SK-N-SH (cell line): ENCODE data around the gene BRINP2.

Source experiments
- FOXM1 ChIP-seq: IDR thresholded peaks from 2 replicates; pipeline ENCODE4 v1.4.0; 2012; ENCODE audit warnings: low read depth, mild to moderate bottlenecking
- RAD21 ChIP-seq: IDR thresholded peaks from 2 replicates; pipeline ENCODE4 v1.6.1; 2012; ENCODE audit warnings: mild to moderate bottlenecking, low read length
- TF ChIP-seq, protein P1 (sequence below): fragments of 200-600 bp; sonication (generic); IDR thresholded peaks from 2 replicates; pipeline ENCODE4 v1.6.1; 2017; ENCODE audit warnings: antibody characterized with exemption, mild to moderate bottlenecking, moderate library complexity
- TF ChIP-seq, protein P2 (sequence below): IDR thresholded peaks from 2 replicates; pipeline ENCODE4; 2012
- TF ChIP-seq, protein P3 (sequence below): IDR thresholded peaks from 2 replicates; pipeline ENCODE4 v1.4.0; 2012; ENCODE audit warnings: low read depth, borderline replicate concordance
- TF ChIP-seq, protein P4 (sequence below): IDR thresholded peaks from 2 replicates; pipeline ENCODE4 v1.6.1; 2012; ENCODE audit warnings: mild to moderate bottlenecking, low read depth, low read length, moderate library complexity

DNA sequence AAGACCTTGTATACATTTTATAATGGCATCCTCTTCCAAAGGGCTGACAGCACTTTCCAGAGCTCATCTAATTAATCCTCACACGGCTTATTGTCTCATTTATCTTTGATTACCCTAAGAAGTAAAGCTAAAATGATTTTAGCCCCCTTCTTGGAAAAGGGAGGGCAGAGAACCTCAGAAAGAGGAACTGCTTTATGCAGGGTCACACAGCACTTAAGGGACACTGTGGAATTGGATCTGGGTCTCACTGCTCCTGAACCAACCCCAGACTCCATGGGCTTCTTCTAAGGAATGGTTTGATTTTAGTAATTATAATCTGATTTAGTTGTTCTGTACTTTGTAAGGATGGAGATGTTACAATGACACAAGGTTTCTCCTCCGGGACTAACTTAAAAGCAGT lies 3.2 kb downstream of the BRINP2 start:
- TF ChIP-seq, protein P1, sequence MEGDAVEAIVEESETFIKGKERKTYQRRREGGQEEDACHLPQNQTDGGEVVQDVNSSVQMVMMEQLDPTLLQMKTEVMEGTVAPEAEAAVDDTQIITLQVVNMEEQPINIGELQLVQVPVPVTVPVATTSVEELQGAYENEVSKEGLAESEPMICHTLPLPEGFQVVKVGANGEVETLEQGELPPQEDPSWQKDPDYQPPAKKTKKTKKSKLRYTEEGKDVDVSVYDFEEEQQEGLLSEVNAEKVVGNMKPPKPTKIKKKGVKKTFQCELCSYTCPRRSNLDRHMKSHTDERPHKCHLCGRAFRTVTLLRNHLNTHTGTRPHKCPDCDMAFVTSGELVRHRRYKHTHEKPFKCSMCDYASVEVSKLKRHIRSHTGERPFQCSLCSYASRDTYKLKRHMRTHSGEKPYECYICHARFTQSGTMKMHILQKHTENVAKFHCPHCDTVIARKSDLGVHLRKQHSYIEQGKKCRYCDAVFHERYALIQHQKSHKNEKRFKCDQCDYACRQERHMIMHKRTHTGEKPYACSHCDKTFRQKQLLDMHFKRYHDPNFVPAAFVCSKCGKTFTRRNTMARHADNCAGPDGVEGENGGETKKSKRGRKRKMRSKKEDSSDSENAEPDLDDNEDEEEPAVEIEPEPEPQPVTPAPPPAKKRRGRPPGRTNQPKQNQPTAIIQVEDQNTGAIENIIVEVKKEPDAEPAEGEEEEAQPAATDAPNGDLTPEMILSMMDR, result no peak
- TF ChIP-seq, protein P2, sequence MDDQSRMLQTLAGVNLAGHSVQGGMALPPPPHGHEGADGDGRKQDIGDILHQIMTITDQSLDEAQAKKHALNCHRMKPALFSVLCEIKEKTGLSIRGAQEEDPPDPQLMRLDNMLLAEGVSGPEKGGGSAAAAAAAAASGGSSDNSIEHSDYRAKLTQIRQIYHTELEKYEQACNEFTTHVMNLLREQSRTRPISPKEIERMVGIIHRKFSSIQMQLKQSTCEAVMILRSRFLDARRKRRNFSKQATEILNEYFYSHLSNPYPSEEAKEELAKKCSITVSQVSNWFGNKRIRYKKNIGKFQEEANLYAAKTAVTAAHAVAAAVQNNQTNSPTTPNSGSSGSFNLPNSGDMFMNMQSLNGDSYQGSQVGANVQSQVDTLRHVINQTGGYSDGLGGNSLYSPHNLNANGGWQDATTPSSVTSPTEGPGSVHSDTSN, result no peak
- TF ChIP-seq, protein P3, sequence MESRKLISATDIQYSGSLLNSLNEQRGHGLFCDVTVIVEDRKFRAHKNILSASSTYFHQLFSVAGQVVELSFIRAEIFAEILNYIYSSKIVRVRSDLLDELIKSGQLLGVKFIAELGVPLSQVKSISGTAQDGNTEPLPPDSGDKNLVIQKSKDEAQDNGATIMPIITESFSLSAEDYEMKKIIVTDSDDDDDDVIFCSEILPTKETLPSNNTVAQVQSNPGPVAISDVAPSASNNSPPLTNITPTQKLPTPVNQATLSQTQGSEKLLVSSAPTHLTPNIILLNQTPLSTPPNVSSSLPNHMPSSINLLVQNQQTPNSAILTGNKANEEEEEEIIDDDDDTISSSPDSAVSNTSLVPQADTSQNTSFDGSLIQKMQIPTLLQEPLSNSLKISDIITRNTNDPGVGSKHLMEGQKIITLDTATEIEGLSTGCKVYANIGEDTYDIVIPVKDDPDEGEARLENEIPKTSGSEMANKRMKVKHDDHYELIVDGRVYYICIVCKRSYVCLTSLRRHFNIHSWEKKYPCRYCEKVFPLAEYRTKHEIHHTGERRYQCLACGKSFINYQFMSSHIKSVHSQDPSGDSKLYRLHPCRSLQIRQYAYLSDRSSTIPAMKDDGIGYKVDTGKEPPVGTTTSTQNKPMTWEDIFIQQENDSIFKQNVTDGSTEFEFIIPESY, result no peak
- TF ChIP-seq, protein P4, sequence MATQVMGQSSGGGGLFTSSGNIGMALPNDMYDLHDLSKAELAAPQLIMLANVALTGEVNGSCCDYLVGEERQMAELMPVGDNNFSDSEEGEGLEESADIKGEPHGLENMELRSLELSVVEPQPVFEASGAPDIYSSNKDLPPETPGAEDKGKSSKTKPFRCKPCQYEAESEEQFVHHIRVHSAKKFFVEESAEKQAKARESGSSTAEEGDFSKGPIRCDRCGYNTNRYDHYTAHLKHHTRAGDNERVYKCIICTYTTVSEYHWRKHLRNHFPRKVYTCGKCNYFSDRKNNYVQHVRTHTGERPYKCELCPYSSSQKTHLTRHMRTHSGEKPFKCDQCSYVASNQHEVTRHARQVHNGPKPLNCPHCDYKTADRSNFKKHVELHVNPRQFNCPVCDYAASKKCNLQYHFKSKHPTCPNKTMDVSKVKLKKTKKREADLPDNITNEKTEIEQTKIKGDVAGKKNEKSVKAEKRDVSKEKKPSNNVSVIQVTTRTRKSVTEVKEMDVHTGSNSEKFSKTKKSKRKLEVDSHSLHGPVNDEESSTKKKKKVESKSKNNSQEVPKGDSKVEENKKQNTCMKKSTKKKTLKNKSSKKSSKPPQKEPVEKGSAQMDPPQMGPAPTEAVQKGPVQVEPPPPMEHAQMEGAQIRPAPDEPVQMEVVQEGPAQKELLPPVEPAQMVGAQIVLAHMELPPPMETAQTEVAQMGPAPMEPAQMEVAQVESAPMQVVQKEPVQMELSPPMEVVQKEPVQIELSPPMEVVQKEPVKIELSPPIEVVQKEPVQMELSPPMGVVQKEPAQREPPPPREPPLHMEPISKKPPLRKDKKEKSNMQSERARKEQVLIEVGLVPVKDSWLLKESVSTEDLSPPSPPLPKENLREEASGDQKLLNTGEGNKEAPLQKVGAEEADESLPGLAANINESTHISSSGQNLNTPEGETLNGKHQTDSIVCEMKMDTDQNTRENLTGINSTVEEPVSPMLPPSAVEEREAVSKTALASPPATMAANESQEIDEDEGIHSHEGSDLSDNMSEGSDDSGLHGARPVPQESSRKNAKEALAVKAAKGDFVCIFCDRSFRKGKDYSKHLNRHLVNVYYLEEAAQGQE, result no peak
- no peak for TF ChIP-seq RAD21
- TF ChIP-seq FOXM1, result no peak
